AG09309 (cell line): ENCODE measurements around the gene SLC38A4.

Source experiments
- DNase-seq: peaks from one replicate; pipeline ENCODE4 v3.0.0-alpha.2; 2010; ENCODE audit warnings: low read depth
- H3K4me3 ChIP-seq: 2 replicates; pipeline ENCODE4 v1.5.1; 2011; ENCODE audit warnings: mild to moderate bottlenecking, low read depth, low read length, moderate library complexity; ENCODE audit not compliant: control insufficient read depth
- TF ChIP-seq, protein P1 (sequence below): IDR thresholded peaks from 2 replicates; pipeline ENCODE4 v1.5.1; 2011; ENCODE audit warnings: mild to moderate bottlenecking, low read depth, low read length, inconsistent platforms; ENCODE audit not compliant: insufficient read depth, control insufficient read depth; ENCODE audit errors: missing control alignments

SLC38A4 gene

DNA sequence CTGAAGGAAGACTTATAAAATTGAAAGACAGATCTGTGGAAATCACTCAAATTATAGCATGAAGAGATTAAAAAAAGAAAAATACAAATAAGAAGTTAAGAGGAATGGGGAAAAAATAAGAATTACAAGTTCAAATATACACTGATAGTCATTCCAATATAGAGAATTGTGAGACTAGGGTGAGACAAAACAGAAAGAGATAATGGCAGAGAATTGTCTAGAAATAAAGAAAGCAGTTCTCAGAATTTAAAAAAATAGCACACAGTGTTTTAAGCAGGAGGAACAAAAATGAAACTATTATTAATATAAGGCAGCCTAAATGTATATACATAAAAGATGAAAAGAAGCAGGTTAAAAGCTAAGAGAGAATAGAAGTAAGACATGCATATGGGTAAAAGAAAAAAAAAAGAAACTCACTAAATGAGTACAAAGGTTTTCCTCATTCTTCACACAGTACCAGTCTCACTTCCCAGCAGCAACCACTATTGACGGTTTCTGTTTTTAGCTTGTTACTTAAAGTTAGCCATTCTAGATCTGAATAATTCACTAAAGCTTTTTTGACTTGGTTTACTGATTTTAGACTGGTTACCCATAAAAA is 31.1 kb downstream of the SLC38A4 start:
- H3K4me3 ChIP-seq, result no peak overlapping the region
- TF ChIP-seq, protein P1, sequence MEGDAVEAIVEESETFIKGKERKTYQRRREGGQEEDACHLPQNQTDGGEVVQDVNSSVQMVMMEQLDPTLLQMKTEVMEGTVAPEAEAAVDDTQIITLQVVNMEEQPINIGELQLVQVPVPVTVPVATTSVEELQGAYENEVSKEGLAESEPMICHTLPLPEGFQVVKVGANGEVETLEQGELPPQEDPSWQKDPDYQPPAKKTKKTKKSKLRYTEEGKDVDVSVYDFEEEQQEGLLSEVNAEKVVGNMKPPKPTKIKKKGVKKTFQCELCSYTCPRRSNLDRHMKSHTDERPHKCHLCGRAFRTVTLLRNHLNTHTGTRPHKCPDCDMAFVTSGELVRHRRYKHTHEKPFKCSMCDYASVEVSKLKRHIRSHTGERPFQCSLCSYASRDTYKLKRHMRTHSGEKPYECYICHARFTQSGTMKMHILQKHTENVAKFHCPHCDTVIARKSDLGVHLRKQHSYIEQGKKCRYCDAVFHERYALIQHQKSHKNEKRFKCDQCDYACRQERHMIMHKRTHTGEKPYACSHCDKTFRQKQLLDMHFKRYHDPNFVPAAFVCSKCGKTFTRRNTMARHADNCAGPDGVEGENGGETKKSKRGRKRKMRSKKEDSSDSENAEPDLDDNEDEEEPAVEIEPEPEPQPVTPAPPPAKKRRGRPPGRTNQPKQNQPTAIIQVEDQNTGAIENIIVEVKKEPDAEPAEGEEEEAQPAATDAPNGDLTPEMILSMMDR, result no peak
- DNase-seq, result no peak

DNA sequence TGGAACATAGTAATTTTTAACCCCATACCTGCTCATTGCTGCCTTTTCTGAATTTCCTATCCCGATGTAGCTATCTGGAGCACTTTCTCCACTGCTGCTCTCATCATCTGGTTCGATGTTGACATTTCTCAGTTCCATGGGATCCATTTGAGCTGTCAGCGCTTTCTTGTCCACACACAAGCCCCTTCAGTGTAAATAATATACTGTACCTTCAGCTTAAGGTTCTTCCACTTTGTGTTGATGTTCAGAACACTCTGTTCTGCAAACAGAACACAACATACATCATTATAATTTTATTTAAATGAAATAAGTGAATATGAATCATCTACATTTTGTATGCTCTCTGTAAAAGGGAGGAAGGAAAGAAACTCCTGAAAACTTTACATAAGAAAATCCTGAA is 32.9 kb downstream of the SLC38A4 start:
- no peak overlapping the region for H3K4me3 ChIP-seq
- TF ChIP-seq, protein P1, result no peak
- no peak for DNase-seq

DNA sequence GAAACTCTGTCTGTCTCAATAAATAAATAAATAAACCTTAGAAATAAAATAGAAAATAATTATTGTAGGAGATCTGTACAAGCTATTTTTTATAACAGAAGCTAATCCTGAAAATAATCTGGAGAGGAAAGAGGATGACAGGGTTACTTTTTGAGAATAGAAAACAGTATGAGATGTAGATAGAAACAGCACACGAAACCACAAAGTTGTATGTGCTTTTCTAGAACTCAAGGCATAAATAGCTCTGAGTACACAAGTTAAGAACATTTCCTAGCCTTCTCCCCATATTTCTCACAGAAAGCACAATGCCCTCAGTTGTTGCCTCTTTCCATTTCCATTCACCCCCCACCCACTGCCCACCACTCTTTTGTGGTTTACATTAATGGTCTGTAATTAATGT is 35.7 kb downstream of the SLC38A4 start:
- TF ChIP-seq, protein P1, result no peak
- no peak for DNase-seq

DNA sequence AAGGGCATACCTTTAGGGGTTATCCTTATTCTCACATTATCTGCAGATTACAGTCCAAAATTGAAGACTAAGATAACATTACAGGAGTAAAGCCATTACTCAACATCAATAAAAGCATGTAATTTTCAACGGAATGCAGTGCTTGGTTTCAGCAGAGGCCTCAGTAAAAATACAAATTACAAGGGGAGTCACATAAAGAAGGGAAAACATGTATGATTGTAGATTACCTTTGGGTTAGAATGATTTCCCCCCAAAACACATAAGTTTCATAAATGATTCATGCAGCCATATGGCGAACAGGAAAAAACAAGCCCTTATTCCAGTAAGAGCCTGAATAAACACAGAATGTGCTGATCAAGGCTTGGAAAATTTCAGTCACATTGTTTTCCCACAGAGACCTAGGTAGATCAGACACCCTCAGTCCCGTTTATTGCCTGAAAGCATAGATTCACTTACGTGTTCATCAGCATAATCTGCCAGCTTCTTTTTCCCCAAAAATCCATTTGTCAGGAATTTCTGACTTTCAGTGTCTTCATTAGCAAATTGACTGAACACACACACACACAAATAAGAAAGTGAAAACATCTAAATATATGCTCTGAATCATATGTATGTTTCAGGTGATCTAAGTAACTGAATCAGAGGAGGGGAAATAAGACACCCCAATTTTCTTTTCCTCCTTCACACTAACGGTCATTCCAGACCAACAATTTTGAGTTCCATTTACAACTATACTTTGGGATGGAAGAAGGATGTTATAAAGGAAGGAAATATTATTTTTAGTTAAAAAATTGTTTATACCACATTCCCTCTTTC is 37.5 kb downstream of the SLC38A4 start:
- TF ChIP-seq, protein P1, result no peak
- no peak for DNase-seq
- H3K4me3 ChIP-seq, result no peak overlapping the region

More for the DNA sequence above, 35.7 kb downstream of the SLC38A4 start:
- H3K4me3 ChIP-seq, result no peak overlapping the region

DNA sequence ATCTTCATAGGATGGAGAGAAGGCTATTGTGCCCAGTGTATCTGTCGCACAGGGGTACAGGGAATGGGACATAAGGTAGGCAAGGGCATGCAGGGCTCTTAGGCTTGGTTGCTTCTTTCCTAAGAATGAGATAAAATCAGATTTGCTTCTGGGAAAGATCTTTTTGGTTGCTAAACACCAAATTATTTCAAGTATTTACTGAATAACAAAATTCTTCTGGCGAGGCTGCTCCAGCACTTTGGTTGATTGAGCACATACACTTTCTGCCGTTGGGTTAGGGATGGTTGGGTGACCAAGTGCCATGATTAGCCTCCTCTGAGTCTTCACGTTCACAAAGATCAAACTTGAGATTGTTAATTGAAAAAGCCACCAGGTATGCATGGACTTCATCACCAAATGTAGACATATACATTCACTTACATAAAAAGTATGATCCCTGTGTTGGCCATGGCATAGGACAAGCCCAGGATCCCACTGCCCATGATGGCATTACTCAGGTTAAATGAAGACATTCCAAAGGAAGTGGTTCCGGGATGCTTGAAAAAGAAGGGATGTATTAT is 38.2 kb downstream of the SLC38A4 start:
- H3K4me3 ChIP-seq, result no peak overlapping the region
- no peak for DNase-seq
- TF ChIP-seq, protein P1, result no peak

DNA sequence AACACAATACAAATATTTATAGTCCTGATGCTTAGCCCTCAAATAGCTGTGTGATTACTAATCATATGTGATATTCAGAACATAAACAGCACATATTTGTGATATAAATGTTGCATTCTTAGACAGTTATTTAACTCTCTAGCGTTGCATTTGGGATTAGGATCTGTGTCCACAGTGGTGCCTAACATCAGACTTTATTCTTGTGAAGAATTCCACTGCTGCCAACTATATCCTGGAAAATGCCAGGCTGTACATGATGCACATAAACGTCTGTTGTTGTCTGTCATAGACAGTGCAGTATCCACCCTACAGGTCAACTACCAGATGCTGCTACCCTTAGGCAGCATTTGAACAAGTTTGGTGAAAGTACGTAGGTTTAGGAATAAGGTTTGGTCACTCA is 39.0 kb downstream of the SLC38A4 start:
- no peak overlapping the region for H3K4me3 ChIP-seq
- TF ChIP-seq, protein P1, result no peak
- no peak for DNase-seq
